Nephron progenitor cell (in vitro differentiated cells): ENCODE measurements around the gene GPR183.

ENCODE experiments used
- DNase-seq: peaks from one replicate; pipeline ENCODE4 v3.0.0; 2021
- H3K27ac Mint-ChIP-seq: 2 replicates; pipeline ENCODE4 v1.8.0; 2021; ENCODE audit warnings: mild to moderate bottlenecking, moderate library complexity, mixed read lengths
- H3K27me3 Mint-ChIP-seq: 2 replicates; pipeline ENCODE4 v1.8.0; 2021; ENCODE audit warnings: mild to moderate bottlenecking, low read depth, mixed read lengths; ENCODE audit not compliant: poor library complexity
- H3K36me3 Mint-ChIP-seq: 2 replicates; pipeline ENCODE4 v1.8.0; 2021; ENCODE audit warnings: low read depth, mixed read lengths
- H3K4me1 Mint-ChIP-seq: 2 replicates; pipeline ENCODE4 v1.8.0; 2021; ENCODE audit warnings: mixed read lengths
- H3K4me3 Mint-ChIP-seq: 2 replicates; pipeline ENCODE4 v1.8.0; 2021; ENCODE audit warnings: mild to moderate bottlenecking, moderate library complexity, mixed read lengths
- H3K9me3 Mint-ChIP-seq: 2 replicates; pipeline ENCODE4 v1.8.0; 2021; ENCODE audit warnings: mild to moderate bottlenecking, moderate library complexity, mixed read lengths
- TF ChIP-seq, protein P1 (sequence below): fragments of 200-600 bp; sonication (generic); IDR thresholded peaks from 2 replicates; pipeline ENCODE4 v1.5.0; 2021; ENCODE audit warnings: antibody characterized with exemption

Gene GPR183

DNA sequence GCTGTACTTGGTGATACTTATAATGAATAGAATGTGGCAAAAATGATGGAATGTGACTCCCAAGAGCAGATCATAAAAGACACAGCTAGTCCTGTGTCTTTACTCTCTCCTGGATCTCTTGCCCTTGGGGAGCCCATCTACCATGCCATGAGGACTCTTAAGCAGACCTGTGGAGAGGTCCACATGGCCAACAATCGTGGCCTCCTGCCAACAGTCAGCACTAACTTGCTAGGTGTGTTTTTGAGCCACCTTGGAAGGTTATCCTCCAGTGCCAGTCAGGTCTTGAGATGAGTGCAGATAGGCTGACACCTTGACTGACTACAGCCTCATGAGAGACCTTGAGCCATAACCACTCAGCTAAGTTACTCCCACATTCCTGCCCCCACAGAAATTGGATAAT lies 22.3 kb upstream of the GPR183 start:
- peaks cover 4% of the 10 kb centered on the region for H3K27me3 Mint-ChIP-seq
- DNase-seq: no peak
- TF ChIP-seq, protein P1, sequence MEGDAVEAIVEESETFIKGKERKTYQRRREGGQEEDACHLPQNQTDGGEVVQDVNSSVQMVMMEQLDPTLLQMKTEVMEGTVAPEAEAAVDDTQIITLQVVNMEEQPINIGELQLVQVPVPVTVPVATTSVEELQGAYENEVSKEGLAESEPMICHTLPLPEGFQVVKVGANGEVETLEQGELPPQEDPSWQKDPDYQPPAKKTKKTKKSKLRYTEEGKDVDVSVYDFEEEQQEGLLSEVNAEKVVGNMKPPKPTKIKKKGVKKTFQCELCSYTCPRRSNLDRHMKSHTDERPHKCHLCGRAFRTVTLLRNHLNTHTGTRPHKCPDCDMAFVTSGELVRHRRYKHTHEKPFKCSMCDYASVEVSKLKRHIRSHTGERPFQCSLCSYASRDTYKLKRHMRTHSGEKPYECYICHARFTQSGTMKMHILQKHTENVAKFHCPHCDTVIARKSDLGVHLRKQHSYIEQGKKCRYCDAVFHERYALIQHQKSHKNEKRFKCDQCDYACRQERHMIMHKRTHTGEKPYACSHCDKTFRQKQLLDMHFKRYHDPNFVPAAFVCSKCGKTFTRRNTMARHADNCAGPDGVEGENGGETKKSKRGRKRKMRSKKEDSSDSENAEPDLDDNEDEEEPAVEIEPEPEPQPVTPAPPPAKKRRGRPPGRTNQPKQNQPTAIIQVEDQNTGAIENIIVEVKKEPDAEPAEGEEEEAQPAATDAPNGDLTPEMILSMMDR: no peak
- no peak overlapping the region for H3K27ac Mint-ChIP-seq
- peaks cover 6% of the 10 kb centered on the region for H3K4me1 Mint-ChIP-seq
- H3K36me3 Mint-ChIP-seq: peaks cover 54% of the 10 kb centered on the region
- no peak overlapping the region for H3K4me3 Mint-ChIP-seq
- H3K9me3 Mint-ChIP-seq: no peaks in the 10 kb centered on the region

DNA sequence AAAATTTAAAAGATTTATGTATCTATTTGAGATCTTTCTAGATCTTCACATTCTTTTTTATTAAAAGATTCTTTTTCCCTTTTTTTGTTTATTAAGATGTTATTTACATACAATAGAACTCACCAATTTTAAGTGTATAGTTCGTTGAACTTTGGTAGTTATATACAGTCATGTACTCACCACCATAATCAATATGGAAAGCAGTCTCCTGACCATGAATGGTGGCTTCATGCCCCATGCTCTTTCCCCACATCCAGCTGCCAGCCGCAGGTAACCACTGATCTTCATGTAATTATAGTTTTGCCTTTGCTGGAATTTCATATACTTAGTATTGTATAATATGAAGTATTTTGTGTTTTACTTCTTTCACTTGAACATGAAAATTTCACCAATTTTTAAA lies 20.6 kb upstream of the GPR183 start:
- DNase-seq: no peak
- TF ChIP-seq, protein P1: no peak
- Mint-ChIP-seq H3K4me3 (no peak overlapping the region), H3K27me3 (peaks cover 4% of the 10 kb centered on the region), H3K9me3 (no peaks in the 10 kb centered on the region), H3K27ac (no peak overlapping the region), H3K4me1 (peaks cover 11% of the 10 kb centered on the region), H3K36me3 (peaks cover 63% of the 10 kb centered on the region)

DNA sequence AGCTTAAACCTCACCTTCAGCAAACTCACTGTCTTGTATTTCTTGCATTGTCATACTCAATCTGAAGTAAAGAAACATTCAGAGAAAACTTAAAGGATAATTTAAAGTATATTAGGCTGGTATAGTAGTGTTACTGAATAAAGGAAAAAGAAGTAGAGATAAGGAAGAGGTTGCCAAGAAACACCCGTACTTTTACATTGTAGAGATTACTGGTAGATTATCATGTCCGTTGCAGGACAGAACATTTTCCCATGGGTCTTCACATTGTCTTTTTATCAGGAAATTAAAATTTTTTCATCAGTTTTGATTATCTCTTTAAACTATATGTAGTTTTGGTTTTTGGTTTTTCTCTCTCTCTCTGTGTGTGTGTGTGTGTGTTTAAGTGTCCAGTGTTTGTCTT lies 19.9 kb upstream of the GPR183 start:
- H3K9me3 Mint-ChIP-seq: no peaks in the 10 kb centered on the region
- H3K4me3 Mint-ChIP-seq: no peak overlapping the region
- peaks cover 4% of the 10 kb centered on the region for H3K27me3 Mint-ChIP-seq
- H3K36me3 Mint-ChIP-seq: peaks cover 69% of the 10 kb centered on the region
- no peak for DNase-seq
- no peak overlapping the region for H3K27ac Mint-ChIP-seq
- H3K4me1 Mint-ChIP-seq: peaks cover 18% of the 10 kb centered on the region
- TF ChIP-seq, protein P1: no peak

DNA sequence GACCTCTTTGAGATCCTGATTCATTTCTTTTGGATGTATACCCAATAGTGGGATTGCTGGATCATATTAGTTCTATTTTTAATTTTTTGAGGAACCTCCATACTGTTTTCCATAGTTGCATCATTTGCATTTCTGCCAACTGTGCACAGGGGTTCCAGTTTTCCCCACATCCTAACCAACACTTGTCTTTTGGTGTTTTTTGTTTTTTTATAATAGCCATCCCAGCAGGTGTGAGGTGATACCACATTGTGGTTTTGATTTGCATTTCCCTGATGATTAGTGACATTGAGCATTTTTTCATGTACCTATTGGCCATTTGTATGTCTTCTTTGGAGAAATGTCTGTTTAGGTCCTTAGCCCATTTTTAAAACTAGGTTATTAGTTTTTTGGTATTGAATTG lies 18.8 kb upstream of the GPR183 start:
- DNase-seq: no peak
- H3K4me1 Mint-ChIP-seq: peaks cover 15% of the 10 kb centered on the region
- TF ChIP-seq, protein P1: no peak
- peaks cover 4% of the 10 kb centered on the region for H3K27me3 Mint-ChIP-seq
- no peak overlapping the region for H3K4me3 Mint-ChIP-seq
- peaks cover 66% of the 10 kb centered on the region for H3K36me3 Mint-ChIP-seq
- H3K27ac Mint-ChIP-seq: no peak overlapping the region
- no peaks in the 10 kb centered on the region for H3K9me3 Mint-ChIP-seq

DNA sequence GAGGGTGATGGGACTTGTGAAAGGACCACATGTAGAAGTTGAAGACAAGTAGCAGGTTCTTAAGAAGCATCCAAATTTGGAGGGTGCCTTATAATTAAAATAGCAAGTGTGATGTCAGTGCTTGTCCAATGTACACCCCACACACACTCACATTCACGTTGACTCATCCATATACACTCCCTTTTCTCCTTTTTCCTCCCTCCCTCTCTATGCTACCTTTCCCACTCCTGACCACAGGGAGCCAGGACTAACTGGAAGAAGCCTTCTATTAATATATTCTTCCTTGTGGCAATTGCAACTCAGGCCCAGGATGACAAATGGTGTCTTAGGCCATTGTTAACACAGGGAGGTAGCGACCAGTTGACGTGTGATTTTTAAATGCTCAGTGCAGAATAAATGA lies 16.3 kb upstream of the GPR183 start:
- Mint-ChIP-seq H3K36me3 (peaks cover 55% of the 10 kb centered on the region), H3K4me1 (peaks cover 12% of the 10 kb centered on the region), H3K27me3 (peaks cover 4% of the 10 kb centered on the region), H3K27ac (no peak overlapping the region), H3K9me3 (no peaks in the 10 kb centered on the region), H3K4me3 (no peak overlapping the region)
- no peak for DNase-seq
- TF ChIP-seq, protein P1: no peak

DNA sequence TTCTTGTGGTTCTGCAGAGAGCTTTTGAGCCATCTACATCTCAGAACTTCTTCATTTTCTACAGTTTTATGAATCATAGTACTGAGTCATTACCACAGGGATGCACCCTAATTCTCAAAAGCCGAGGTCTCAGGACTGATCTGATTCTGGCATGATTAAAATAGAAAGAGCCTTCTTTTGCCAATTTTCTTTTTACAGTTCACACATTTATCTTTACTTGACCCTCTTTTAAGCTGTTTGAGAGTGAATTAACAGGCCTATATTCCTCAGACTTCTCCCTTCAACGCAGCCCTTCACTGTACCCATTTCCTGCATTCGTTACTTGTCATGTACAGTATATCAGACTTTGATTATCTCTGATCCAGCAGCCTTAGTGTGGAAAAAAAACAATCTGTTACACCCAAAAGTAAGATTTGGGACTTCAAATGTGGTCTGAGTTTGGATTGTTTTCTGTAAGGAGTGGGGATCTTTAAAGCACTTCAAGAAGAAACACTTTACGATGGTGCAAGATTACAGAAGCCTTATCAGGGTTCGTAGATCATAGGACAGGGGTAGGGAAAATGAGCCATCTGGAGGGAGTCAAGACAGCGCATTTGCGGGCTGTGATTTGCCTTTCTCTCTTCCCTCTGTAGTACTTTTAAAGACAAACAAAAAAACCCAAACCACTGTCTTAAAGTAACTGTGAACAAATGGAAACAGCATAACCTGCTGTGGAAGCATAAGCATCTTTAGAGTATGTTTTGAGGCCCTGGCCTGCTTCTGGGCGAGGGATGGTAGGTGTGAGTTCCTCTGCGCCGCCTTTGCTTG lies 15.3 kb upstream of the GPR183 start:
- H3K27ac Mint-ChIP-seq: no peak overlapping the region
- TF ChIP-seq, protein P1: no peak
- no peak for DNase-seq
- peaks cover 4% of the 10 kb centered on the region for H3K27me3 Mint-ChIP-seq
- no peak overlapping the region for H3K4me3 Mint-ChIP-seq
- no peaks in the 10 kb centered on the region for H3K9me3 Mint-ChIP-seq
- peaks cover 12% of the 10 kb centered on the region for H3K4me1 Mint-ChIP-seq
- H3K36me3 Mint-ChIP-seq: peaks cover 62% of the 10 kb centered on the region
